Mesendoderm (in vitro differentiated cells): ENCODE measurements around the gene FAM9A.
"Not testable (repeated sequence)": the region's sequence is repeated elsewhere in the genome, so short reads cannot be mapped to it uniquely, and the experiment has no call there.

ENCODE experiments used
- DNase-seq: peaks from one replicate; pipeline ENCODE4 v3.0.0; 2013
- H2AK5ac ChIP-seq: 2 replicates; pipeline ENCODE4 v1.6.1; 2013; ENCODE audit warnings: low read length, inconsistent platforms
- H2BK120ac ChIP-seq: 2 replicates; pipeline ENCODE4 v1.6.1; 2013; ENCODE audit warnings: low read depth, mild to moderate bottlenecking, low read length, moderate library complexity, mixed read lengths
- H2BK15ac ChIP-seq: replicated peaks from 2 replicates; pipeline ENCODE4 v1.6.1; 2013; ENCODE audit warnings: low read depth, mild to moderate bottlenecking, moderate library complexity
- H2BK5ac ChIP-seq: 2 replicates; pipeline ENCODE4 v1.6.1; 2013; ENCODE audit warnings: low read length, inconsistent platforms
- H3K18ac ChIP-seq: 2 replicates; pipeline ENCODE4 v1.6.1; 2013; ENCODE audit warnings: mild to moderate bottlenecking, low read length, mixed read lengths
- H3K23ac ChIP-seq: one replicate; pipeline ENCODE4 v1.6.1; 2013; ENCODE audit warnings: low read length
- H3K27ac ChIP-seq: 2 replicates; pipeline ENCODE4 v1.5.1; 2013; ENCODE audit warnings: low read depth, mild to moderate bottlenecking, inconsistent platforms, low read length, moderate library complexity
- H3K27me3 ChIP-seq: 2 replicates; pipeline ENCODE4 v1.6.1; 2013; ENCODE audit warnings: low read length, control low read depth, mild to moderate bottlenecking, inconsistent platforms; ENCODE audit not compliant: insufficient read depth, poor library complexity
- H3K36me3 ChIP-seq: 2 replicates; pipeline ENCODE4 v1.6.1; 2013; ENCODE audit warnings: low read length, inconsistent platforms; ENCODE audit not compliant: control insufficient read depth, insufficient read depth
- H3K4ac ChIP-seq: one replicate; pipeline ENCODE4 v1.6.1; 2013; ENCODE audit warnings: low read depth, mild to moderate bottlenecking, low read length, moderate library complexity
- H3K4me1 ChIP-seq: 2 replicates; pipeline ENCODE4 v1.6.1; 2013; ENCODE audit warnings: low read depth, low read length, inconsistent platforms; ENCODE audit not compliant: control insufficient read depth
- H3K4me2 ChIP-seq: 2 replicates; pipeline ENCODE4 v1.6.1; 2013; ENCODE audit warnings: low read length
- H3K4me3 ChIP-seq: 2 replicates; pipeline ENCODE4 v1.5.1; 2013; ENCODE audit warnings: mild to moderate bottlenecking, low read length
- H3K56ac ChIP-seq: one replicate; pipeline ENCODE4 v1.6.1; 2013; ENCODE audit warnings: low read length
- H3K79me1 ChIP-seq: 2 replicates; pipeline ENCODE4 v1.6.1; 2013; ENCODE audit warnings: low read length, inconsistent platforms
- H3K79me2 ChIP-seq: 2 replicates; pipeline ENCODE4 v1.6.1; 2013; ENCODE audit warnings: mild to moderate bottlenecking, low read length; ENCODE audit not compliant: control insufficient read depth, insufficient read depth
- H3K9ac ChIP-seq: 2 replicates; pipeline ENCODE4 v1.6.1; 2013; ENCODE audit warnings: low read length, inconsistent platforms
- H4K5ac ChIP-seq: one replicate; pipeline ENCODE4 v1.6.1; 2013; ENCODE audit warnings: low read length
- H4K8ac ChIP-seq: one replicate; pipeline ENCODE4 v1.6.1; 2013; ENCODE audit warnings: low read depth, mild to moderate bottlenecking, control low read depth, low read length, moderate library complexity
- WGBS: extraction: QIAGEN DNeasy Blood & Tissue Kit; methylation state at CpG from one replicate; pipeline ENCODE4 v1.1.7; 2013; ENCODE audit warnings: low lambda C conversion rate, missing lambda C conversion rate; ENCODE audit not compliant: insufficient coverage; ENCODE audit errors: extremely low coverage; 5-methylcytosine and 5-hydroxymethylcytosine counted together

Gene FAM9A

DNA sequence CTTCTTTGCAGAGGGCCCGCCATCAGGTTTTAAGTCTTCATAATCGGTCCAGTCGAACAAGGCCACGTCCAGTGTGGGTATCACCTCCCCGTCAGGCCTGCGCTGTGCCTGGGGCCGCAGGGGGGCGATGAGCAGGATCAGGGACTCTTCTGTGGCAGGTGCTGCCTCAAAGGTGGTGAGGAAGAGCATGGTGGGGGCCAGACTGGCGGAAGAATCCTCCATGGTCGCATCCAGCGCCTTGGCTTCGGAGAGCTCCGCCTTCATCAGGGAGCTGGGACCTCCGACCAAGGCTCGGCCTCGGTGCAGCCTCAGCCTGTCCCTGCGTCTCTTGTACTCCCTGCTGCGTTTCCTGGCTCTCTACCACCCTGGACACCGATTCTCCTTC is 17.5 kb downstream of the FAM9A start:
- Histone ChIP-seq H3K27me3 (no peaks in the 10 kb centered on the region), H3K18ac (no peak overlapping the region), H3K79me2 (no peaks in the 10 kb centered on the region), H2BK5ac (no peak overlapping the region), H3K27ac (no peak overlapping the region), H3K4me2 (no peak overlapping the region), H3K4ac (no peak overlapping the region), H4K8ac (no peak overlapping the region), H3K56ac (no peak overlapping the region), H3K9ac (no peak overlapping the region), H2BK15ac (no peak overlapping the region), H2AK5ac (no peak overlapping the region), H3K4me3 (no peak overlapping the region), H3K36me3 (no peaks in the 10 kb centered on the region), H2BK120ac (no peak overlapping the region), H3K79me1 (no peaks in the 10 kb centered on the region), H3K23ac (no peak overlapping the region), H3K4me1 (no peaks in the 10 kb centered on the region), H4K5ac (no peak overlapping the region)
- DNase-seq = no peak
- WGBS = no CpG with 5 or more reads among the region's 19 CpGs

- no peak overlapping the region for H3K27ac ChIP-seq
- no peak overlapping the region for H3K4me2 ChIP-seq
- H3K4me1 ChIP-seq = no peaks in the 10 kb centered on the region
- H3K9ac ChIP-seq = no peak overlapping the region
- no peak overlapping the region for H4K8ac ChIP-seq
- no peak overlapping the region for H2BK5ac ChIP-seq
- no peak overlapping the region for H3K4me3 ChIP-seq
- H3K4ac ChIP-seq = no peak overlapping the region
- H3K27me3 ChIP-seq = no peaks in the 10 kb centered on the region
- H2AK5ac ChIP-seq = no peak overlapping the region
- H3K36me3 ChIP-seq = no peaks in the 10 kb centered on the region
- DNase-seq = peak; percentile 58
- no peak overlapping the region for H4K5ac ChIP-seq
- H3K79me2 ChIP-seq = no peaks in the 10 kb centered on the region
- H3K79me1 ChIP-seq = no peaks in the 10 kb centered on the region
- WGBS = no CpG with 5 or more reads among the region's 32 CpGs
- no peak overlapping the region for H2BK120ac ChIP-seq
- no peak overlapping the region for H2BK15ac ChIP-seq
- H3K56ac ChIP-seq = peak overlapping the region; percentile 15
- H3K23ac ChIP-seq = no peak overlapping the region
- no peak overlapping the region for H3K18ac ChIP-seq
Measured at GRCh38 chrX:8783097-8783713, 18.0 kb downstream of the FAM9A start.

DNA sequence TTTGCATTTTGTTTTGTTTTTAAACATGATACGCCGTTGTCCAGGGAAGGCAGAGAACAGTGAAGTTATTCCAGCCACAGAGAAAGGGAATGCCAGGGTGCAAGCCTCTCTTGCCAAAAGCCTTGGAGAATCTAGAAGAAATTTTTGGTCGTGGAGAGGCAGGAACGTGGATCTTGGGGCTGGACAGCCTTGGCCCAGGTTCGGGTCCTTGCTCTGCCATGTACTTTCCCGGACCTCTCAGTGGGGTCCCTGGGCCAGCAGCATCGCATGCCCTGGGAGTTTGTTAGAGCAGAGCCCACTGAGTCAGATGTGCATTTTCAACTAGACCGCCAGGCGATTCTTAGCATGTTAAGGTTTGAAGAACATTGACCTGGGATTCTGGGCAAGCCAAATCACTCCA is 18.6 kb downstream of the FAM9A start:
- Histone ChIP-seq H3K56ac (peak overlapping the region; percentile 34), H3K9ac (no peak overlapping the region), H3K4me3 (no peak overlapping the region), H3K4me2 (no peak overlapping the region), H3K79me1 (no peaks in the 10 kb centered on the region), H3K79me2 (no peaks in the 10 kb centered on the region), H3K27me3 (no peaks in the 10 kb centered on the region), H4K8ac (no peak overlapping the region), H3K23ac (no peak overlapping the region), H2BK120ac (peak overlapping the region; percentile 23), H3K4ac (peak overlapping the region; percentile 78), H2BK5ac (no peak overlapping the region), H3K18ac (peak overlapping the region; percentile 47), H3K36me3 (no peaks in the 10 kb centered on the region), H3K4me1 (no peaks in the 10 kb centered on the region), H2BK15ac (no peak overlapping the region), H3K27ac (peak overlapping the region; percentile 17), H4K5ac (no peak overlapping the region), H2AK5ac (no peak overlapping the region)
- WGBS = no CpG with 5 or more reads among the region's 9 CpGs
- no peak for DNase-seq

GRCh38 chrX:8781921-8782320 is 19.3 kb downstream of the FAM9A start:
- not testable (repeated sequence) for H3K27ac ChIP-seq, H3K23ac ChIP-seq, H3K9ac ChIP-seq, H3K36me3 ChIP-seq, DNase-seq, H2AK5ac ChIP-seq, H2BK15ac ChIP-seq, H2BK120ac ChIP-seq, H4K5ac ChIP-seq, H4K8ac ChIP-seq, H3K79me2 ChIP-seq, H3K79me1 ChIP-seq, H3K4me3 ChIP-seq, H3K18ac ChIP-seq, H3K27me3 ChIP-seq, H2BK5ac ChIP-seq, H3K4me1 ChIP-seq, H3K4ac ChIP-seq, H3K4me2 ChIP-seq, H3K56ac ChIP-seq
- no CpG with 5 or more reads among the region's 4 CpGs for WGBS

GRCh38 chrX:8773117-8773516 is 28.1 kb downstream of the FAM9A start:
- H3K27ac ChIP-seq = no peak overlapping the region
- H3K4me2 ChIP-seq = no peak overlapping the region
- H3K23ac ChIP-seq = no peak overlapping the region
- no peak overlapping the region for H3K9ac ChIP-seq
- no peaks in the 10 kb centered on the region for H3K4me1 ChIP-seq
- H3K18ac ChIP-seq = no peak overlapping the region
- DNase-seq = no peak
- no CpG with 5 or more reads among the region's 5 CpGs for WGBS
- no peaks in the 10 kb centered on the region for H3K27me3 ChIP-seq
- no peak overlapping the region for H2BK15ac ChIP-seq
- H4K5ac ChIP-seq = no peak overlapping the region
- no peak overlapping the region for H2BK5ac ChIP-seq
- H3K56ac ChIP-seq = no peak overlapping the region
- H4K8ac ChIP-seq = no peak overlapping the region
- H3K36me3 ChIP-seq = no peaks in the 10 kb centered on the region
- no peak overlapping the region for H3K4me3 ChIP-seq
- no peaks in the 10 kb centered on the region for H3K79me1 ChIP-seq
- H2AK5ac ChIP-seq = no peak overlapping the region
- H3K79me2 ChIP-seq = no peaks in the 10 kb centered on the region
- H3K4ac ChIP-seq = no peak overlapping the region
- no peak overlapping the region for H2BK120ac ChIP-seq

- no peaks in the 10 kb centered on the region for H3K36me3 ChIP-seq
- H2BK5ac ChIP-seq = no peak overlapping the region
- H3K18ac ChIP-seq = no peak overlapping the region
- no peak overlapping the region for H3K4me2 ChIP-seq
- no peaks in the 10 kb centered on the region for H3K27me3 ChIP-seq
- H3K23ac ChIP-seq = no peak overlapping the region
- no peak overlapping the region for H3K4me3 ChIP-seq
- no peak overlapping the region for H2AK5ac ChIP-seq
- H4K8ac ChIP-seq = no peak overlapping the region
- H4K5ac ChIP-seq = no peak overlapping the region
- no peak overlapping the region for H3K56ac ChIP-seq
- no peak overlapping the region for H3K4ac ChIP-seq
- H3K9ac ChIP-seq = no peak overlapping the region
- no peak overlapping the region for H2BK15ac ChIP-seq
- H3K27ac ChIP-seq = no peak overlapping the region
- no CpG with 5 or more reads among the region's 2 CpGs for WGBS
- no peak for DNase-seq
- H3K79me2 ChIP-seq = no peaks in the 10 kb centered on the region
- H2BK120ac ChIP-seq = no peak overlapping the region
- no peaks in the 10 kb centered on the region for H3K79me1 ChIP-seq
- H3K4me1 ChIP-seq = no peaks in the 10 kb centered on the region
Measured at GRCh38 chrX:8760021-8760420, 41.2 kb downstream of the FAM9A start.
